Lower leg skin (tissue), 3 donors: ENCODE data around the gene OR2AE1.

Source experiments
- POLR2A ChIP-seq, 2 donors: fragments of 450-650 bp; IDR thresholded peaks; one replicate each; pipeline ENCODE4 v1.6.1; 2016 to 2017; ENCODE audit warnings: antibody characterized with exemption in 2 of 2, mild to moderate bottlenecking in 1 of 2, moderate library complexity in 1 of 2
- TF ChIP-seq, protein P1 (sequence below), 3 donors: fragments of 450-650 bp; IDR thresholded peaks; one replicate each; pipeline ENCODE4 v1.5.1; 2016; ENCODE audit warnings: antibody characterized with exemption in 3 of 3, mild to moderate bottlenecking in 3 of 3, moderate library complexity in 2 of 3

DNA sequence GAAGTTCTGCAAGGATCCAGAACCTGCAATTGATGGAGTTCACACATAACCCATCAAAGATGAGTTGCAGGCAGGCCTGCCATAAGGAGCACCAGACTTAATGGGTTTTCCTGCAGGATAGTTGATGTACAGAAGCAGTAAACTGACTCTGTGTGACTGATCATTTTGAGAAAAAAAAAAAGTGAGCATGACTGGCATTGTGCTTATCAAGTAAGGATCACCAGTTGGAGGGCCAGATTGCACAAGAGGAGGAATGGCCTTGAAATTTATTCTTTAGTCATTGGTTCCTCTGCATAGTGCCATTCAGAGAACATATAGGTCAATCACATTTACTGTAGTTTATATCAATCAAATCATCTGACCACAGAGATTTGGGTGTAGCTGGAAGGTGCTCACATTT lies 45.2 kb downstream of the OR2AE1 start:
- TF ChIP-seq, protein P1, sequence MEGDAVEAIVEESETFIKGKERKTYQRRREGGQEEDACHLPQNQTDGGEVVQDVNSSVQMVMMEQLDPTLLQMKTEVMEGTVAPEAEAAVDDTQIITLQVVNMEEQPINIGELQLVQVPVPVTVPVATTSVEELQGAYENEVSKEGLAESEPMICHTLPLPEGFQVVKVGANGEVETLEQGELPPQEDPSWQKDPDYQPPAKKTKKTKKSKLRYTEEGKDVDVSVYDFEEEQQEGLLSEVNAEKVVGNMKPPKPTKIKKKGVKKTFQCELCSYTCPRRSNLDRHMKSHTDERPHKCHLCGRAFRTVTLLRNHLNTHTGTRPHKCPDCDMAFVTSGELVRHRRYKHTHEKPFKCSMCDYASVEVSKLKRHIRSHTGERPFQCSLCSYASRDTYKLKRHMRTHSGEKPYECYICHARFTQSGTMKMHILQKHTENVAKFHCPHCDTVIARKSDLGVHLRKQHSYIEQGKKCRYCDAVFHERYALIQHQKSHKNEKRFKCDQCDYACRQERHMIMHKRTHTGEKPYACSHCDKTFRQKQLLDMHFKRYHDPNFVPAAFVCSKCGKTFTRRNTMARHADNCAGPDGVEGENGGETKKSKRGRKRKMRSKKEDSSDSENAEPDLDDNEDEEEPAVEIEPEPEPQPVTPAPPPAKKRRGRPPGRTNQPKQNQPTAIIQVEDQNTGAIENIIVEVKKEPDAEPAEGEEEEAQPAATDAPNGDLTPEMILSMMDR (IDR thresholded peaks at IDR 0.05): no peak
- no peak for TF ChIP-seq POLR2A (IDR thresholded peaks at IDR 0.05)
